Glutamatergic neuron (in vitro differentiated cells): ENCODE measurements around the gene ADAP1. TPM values are rescaled to one million over a fixed set of nuclear protein-coding genes. Genes with fewer than 3 reads are reported as not detected.
"Not testable (repeated sequence)": the region's sequence is repeated elsewhere in the genome, so short reads cannot be mapped to it uniquely, and the experiment has no call there.

Experiments
- DNase-seq: peaks from one replicate; pipeline ENCODE4 v3.0.0; 2022
- H3K27ac Mint-ChIP-seq: one replicate; pipeline ENCODE4 v1.8.0; 2020; ENCODE audit warnings: mild to moderate bottlenecking, mixed read lengths, inconsistent platforms; ENCODE audit not compliant: unreplicated experiment
- H3K27me3 Mint-ChIP-seq: one replicate; pipeline ENCODE4 v1.8.0; 2020; ENCODE audit warnings: mild to moderate bottlenecking, moderate library complexity, mixed read lengths, inconsistent platforms; ENCODE audit not compliant: unreplicated experiment
- H3K36me3 Mint-ChIP-seq: one replicate; pipeline ENCODE4 v1.8.0; 2020; ENCODE audit warnings: mild to moderate bottlenecking, mixed read lengths, inconsistent platforms; ENCODE audit not compliant: unreplicated experiment
- H3K4me1 Mint-ChIP-seq: one replicate; pipeline ENCODE4 v1.8.0; 2020; ENCODE audit warnings: mild to moderate bottlenecking, low read depth, mixed read lengths, inconsistent platforms; ENCODE audit not compliant: unreplicated experiment
- H3K4me3 Mint-ChIP-seq: one replicate; pipeline ENCODE4 v1.8.0; 2020; ENCODE audit warnings: mild to moderate bottlenecking, mixed read lengths, inconsistent platforms; ENCODE audit not compliant: unreplicated experiment
- H3K9me3 Mint-ChIP-seq: one replicate; pipeline ENCODE4 v1.8.0; 2020; ENCODE audit warnings: mild to moderate bottlenecking, moderate library complexity, mixed read lengths, inconsistent platforms; ENCODE audit not compliant: unreplicated experiment
- CTCF ChIP-seq: fragments of 200-600 bp; sonication (generic); IDR thresholded peaks from one replicate; pipeline ENCODE4 v1.5.0; 2021; ENCODE audit not compliant: partially characterized antibody, unreplicated experiment
- total RNA-seq: library from RNA; stranded (reverse); fragmentation: NEBNext Ultra II Directional; extraction: Animal tissue kit (Norgen Biotek cat#: 25700); gene quantifications from one replicate; pipeline ENCODE4 v1.2.1, GENCODE V29; 2021; ENCODE audit not compliant: unreplicated experiment

Gene ADAP1
- total RNA-seq, 1 donor from 2014 or later: 61.1 TPM

GRCh38 chr7:910931-911431 is 43.5 kb downstream of the ADAP1 start:
- H3K4me3 Mint-ChIP-seq: no peak overlapping the region
- peaks cover 1% of the 10 kb centered on the region for H3K27me3 Mint-ChIP-seq
- no peak overlapping the region for H3K27ac Mint-ChIP-seq
- peaks cover 6% of the 10 kb centered on the region for H3K9me3 Mint-ChIP-seq
- DNase-seq: no peak
- no peaks in the 10 kb centered on the region for H3K36me3 Mint-ChIP-seq
- peaks cover 7% of the 10 kb centered on the region for H3K4me1 Mint-ChIP-seq
- no peak for TF ChIP-seq CTCF

- no peak for TF ChIP-seq CTCF
- Mint-ChIP-seq H3K27ac (no peak overlapping the region), H3K9me3 (peaks cover 6% of the 10 kb centered on the region), H3K4me1 (peaks cover 2% of the 10 kb centered on the region), H3K4me3 (no peak overlapping the region), H3K27me3 (peaks cover 1% of the 10 kb centered on the region), H3K36me3 (no peaks in the 10 kb centered on the region)
- no peak for DNase-seq
Observed at GRCh38 chr7:910441-910861, 44.0 kb downstream of the ADAP1 start.

GRCh38 chr7:909358-910329 is 44.8 kb downstream of the ADAP1 start:
- TF ChIP-seq CTCF: no peak
- H3K9me3 Mint-ChIP-seq: peaks cover 6% of the 10 kb centered on the region

GRCh38 chr7:908591-909357 is 45.7 kb downstream of the ADAP1 start:
- not testable (repeated sequence) for H3K4me1 Mint-ChIP-seq, H3K27ac Mint-ChIP-seq

More at GRCh38 chr7:909358-910329, 44.8 kb downstream of the ADAP1 start:
- no peak overlapping the region for H3K27ac Mint-ChIP-seq
- H3K4me1 Mint-ChIP-seq: no peaks in the 10 kb centered on the region
- H3K27me3 Mint-ChIP-seq: peaks cover 1% of the 10 kb centered on the region
- no peaks in the 10 kb centered on the region for H3K36me3 Mint-ChIP-seq
- DNase-seq: no peak
- no peak overlapping the region for H3K4me3 Mint-ChIP-seq

More at GRCh38 chr7:908591-909357, 45.7 kb downstream of the ADAP1 start:
- not testable (repeated sequence) for H3K36me3 Mint-ChIP-seq, H3K9me3 Mint-ChIP-seq, H3K27me3 Mint-ChIP-seq, H3K4me3 Mint-ChIP-seq
- DNase-seq: peak; percentile 84
- TF ChIP-seq CTCF: peak; percentile 83
